BLaER1 (cell line): ENCODE results near the gene FN1.
"Not testable (repeated sequence)": the region's sequence is repeated elsewhere in the genome, so short reads cannot be mapped to it uniquely, and the experiment has no call there.

ENCODE experiments used
- H3K27ac ChIP-seq: shearing (Covaris generic); formaldehyde crosslinking; 2 replicates; pipeline ENCODE4 v1.8.1; 2022
- H3K27me3 ChIP-seq: shearing (Covaris generic); formaldehyde crosslinking; 2 replicates; pipeline ENCODE4 v1.8.1; 2022
- H3K36me3 ChIP-seq: shearing (Covaris generic); formaldehyde crosslinking; 2 replicates; pipeline ENCODE4 v1.8.1; 2022
- H3K4me1 ChIP-seq: shearing (Covaris generic); formaldehyde crosslinking; 2 replicates; pipeline ENCODE4 v1.8.1; 2022
- H3K4me2 ChIP-seq: shearing (Covaris generic); formaldehyde crosslinking; 2 replicates; pipeline ENCODE4 v1.8.1; 2022
- H3K4me3 ChIP-seq: shearing (Covaris generic); formaldehyde crosslinking; 2 replicates; pipeline ENCODE4 v1.8.1; 2022
- H3K9ac ChIP-seq: shearing (Covaris generic); formaldehyde crosslinking; 2 replicates; pipeline ENCODE4 v1.8.1; 2022
- H3K9me3 ChIP-seq: shearing (Covaris generic); formaldehyde crosslinking; 2 replicates; pipeline ENCODE4 v1.8.1; 2022
- H4K20me1 ChIP-seq: shearing (Covaris generic); formaldehyde crosslinking; 2 replicates; pipeline ENCODE4 v1.8.1; 2022
- Cebpa-rat ChIP-seq: shearing (Covaris generic); IDR thresholded peaks from 2 replicates; pipeline ENCODE4 v1.8.1; 2022

The FN1 gene

DNA sequence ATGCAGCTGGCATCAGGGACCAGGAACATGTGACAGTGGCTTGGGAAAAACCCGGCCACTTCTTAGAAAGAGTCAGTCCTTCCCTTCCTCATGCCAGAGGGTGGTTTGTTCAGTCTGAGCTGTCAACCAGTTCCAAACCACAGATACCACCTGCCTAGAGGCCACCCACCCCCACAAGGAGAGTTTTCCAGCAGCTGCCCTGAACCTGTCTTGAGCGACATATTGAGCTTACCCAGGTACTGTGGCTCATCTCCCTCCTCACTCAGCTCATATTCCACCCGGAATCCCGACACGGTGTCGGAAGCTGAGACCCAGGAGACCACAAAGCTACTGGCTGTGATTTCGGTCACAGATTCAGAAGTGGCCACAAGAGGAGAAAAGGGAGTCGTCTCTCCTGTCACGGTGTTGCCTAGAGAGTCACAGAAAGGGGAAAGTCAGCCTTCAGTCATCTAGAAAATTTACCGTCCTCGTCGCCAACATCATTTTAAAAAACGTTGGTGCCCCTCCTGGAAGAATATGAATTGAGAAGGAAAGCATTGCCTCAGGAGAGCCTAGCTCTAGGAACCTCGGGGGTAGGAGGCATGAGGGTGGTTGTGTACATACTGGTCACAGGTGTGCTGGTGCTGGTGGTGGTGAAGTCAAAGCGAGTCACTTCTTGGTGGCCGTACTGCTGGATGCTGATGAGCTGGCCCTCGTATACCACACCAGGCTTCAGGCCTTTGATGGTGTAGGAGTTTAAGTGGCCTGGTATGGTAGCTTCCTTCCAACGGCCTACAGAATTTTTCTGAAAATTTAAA lies 26.3 kb downstream of the FN1 start:
- no peak for TF ChIP-seq Cebpa-rat
- no peaks in the 10 kb centered on the region for H4K20me1 ChIP-seq
- H3K9me3 ChIP-seq, result no peaks in the 10 kb centered on the region
- H3K27me3 ChIP-seq, result no peaks in the 10 kb centered on the region
- no peak overlapping the region for H3K9ac ChIP-seq
- H3K36me3 ChIP-seq, result no peaks in the 10 kb centered on the region
- H3K4me1 ChIP-seq, result no peaks in the 10 kb centered on the region
- H3K4me2 ChIP-seq, result no peak overlapping the region
- H3K4me3 ChIP-seq, result no peak overlapping the region
- H3K27ac ChIP-seq, result no peak overlapping the region

DNA sequence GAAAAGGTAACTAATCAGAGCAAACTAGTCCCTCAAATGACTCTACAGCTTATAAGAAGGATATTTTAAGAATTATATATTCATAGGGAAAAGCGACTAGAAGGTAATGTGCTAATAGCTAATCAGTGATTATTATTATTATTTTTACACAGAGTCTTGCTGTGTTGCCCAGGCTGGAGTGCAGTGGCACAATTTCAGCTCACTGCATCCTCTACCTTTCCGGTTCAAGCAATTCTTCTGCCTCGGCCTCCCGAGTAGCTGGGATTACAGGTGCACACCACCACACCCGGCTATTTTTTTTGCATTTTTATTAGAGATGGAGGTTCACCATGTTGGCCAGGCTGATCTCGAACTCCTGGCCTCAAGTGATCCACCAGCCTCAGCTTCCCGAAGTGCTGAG lies 27.4 kb downstream of the FN1 start:
- not testable (repeated sequence) for H3K36me3 ChIP-seq, H3K4me2 ChIP-seq, H3K27me3 ChIP-seq, H3K4me1 ChIP-seq, H3K4me3 ChIP-seq, H4K20me1 ChIP-seq, H3K9me3 ChIP-seq, H3K9ac ChIP-seq, H3K27ac ChIP-seq

- Histone ChIP-seq H3K4me1 (no peaks in the 10 kb centered on the region), H3K9me3 (no peaks in the 10 kb centered on the region), H3K4me3 (no peak overlapping the region), H3K4me2 (no peak overlapping the region), H3K27me3 (no peaks in the 10 kb centered on the region), H4K20me1 (no peaks in the 10 kb centered on the region), H3K9ac (no peak overlapping the region), H3K36me3 (no peaks in the 10 kb centered on the region), H3K27ac (no peak overlapping the region)
- no peak for TF ChIP-seq Cebpa-rat
Observed at GRCh38 chr2:215407590-215408264, 28.1 kb downstream of the FN1 start.

- Histone ChIP-seq H3K9ac (no peak overlapping the region), H3K4me3 (no peak overlapping the region), H3K27ac (no peak overlapping the region), H4K20me1 (no peaks in the 10 kb centered on the region), H3K36me3 (no peaks in the 10 kb centered on the region), H3K9me3 (no peaks in the 10 kb centered on the region), H3K4me1 (peaks cover 3% of the 10 kb centered on the region), H3K4me2 (no peak overlapping the region), H3K27me3 (no peaks in the 10 kb centered on the region)
- TF ChIP-seq Cebpa-rat, result no peak
Observed at GRCh38 chr2:215407061-215407460, 28.8 kb downstream of the FN1 start.

DNA sequence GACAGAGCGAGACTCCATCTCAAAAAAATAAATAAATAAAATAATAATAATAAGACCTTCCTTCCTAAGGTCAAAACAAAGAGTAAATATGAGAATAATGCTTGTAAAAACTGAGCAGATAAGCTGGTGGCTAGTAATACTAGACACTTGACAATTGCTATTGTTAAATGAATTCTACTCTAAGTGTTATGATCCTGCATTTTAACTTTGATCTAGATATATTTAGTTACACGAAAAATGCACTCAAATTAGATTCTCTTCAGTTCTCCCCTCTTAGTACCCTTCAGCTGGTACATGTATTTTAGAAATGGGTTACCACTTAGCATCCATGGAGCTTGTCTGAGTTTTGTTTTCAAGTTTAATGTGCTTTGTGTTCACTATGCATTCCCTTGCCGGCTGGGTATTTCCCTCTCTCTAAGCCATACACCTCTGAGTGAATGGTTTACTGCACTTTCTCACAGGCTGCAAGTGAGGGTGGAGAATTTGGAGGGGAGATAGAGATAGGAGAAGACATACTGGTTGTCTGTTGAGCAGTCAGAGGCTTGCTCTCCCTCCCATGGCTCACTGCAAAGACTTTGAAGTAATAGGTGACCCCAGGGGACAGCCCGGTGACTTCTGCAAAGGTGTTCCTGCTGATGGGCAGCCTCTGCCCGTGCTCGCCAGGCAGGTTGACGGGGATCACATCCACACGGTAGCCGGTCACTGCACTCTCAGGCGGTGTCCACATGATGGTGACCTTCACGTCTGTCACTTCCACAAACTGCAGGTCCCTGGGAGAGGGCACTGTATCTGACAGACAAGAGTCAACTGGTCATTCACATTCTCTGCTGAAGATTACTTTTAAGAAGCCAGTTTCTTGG lies 29.9 kb downstream of the FN1 start:
- H3K27ac ChIP-seq, result no peak overlapping the region
- no peak overlapping the region for H3K4me2 ChIP-seq

GRCh38 chr2:215404348-215405012 lies 31.4 kb downstream of the FN1 start:
- Histone ChIP-seq H3K9ac (no peak overlapping the region), H4K20me1 (no peaks in the 10 kb centered on the region), H3K4me3 (no peak overlapping the region), H3K4me1 (peaks cover 8% of the 10 kb centered on the region), H3K36me3 (no peaks in the 10 kb centered on the region), H3K27ac (no peak overlapping the region), H3K27me3 (no peaks in the 10 kb centered on the region), H3K9me3 (no peaks in the 10 kb centered on the region), H3K4me2 (no peak overlapping the region)
- no peak for TF ChIP-seq Cebpa-rat

More for the DNA sequence above, 29.9 kb downstream of the FN1 start:
- Histone ChIP-seq H3K9me3 (no peaks in the 10 kb centered on the region), H3K36me3 (no peaks in the 10 kb centered on the region), H3K4me1 (peaks cover 8% of the 10 kb centered on the region), H3K4me3 (no peak overlapping the region), H3K9ac (no peak overlapping the region), H3K27me3 (no peaks in the 10 kb centered on the region), H4K20me1 (no peaks in the 10 kb centered on the region)
- TF ChIP-seq Cebpa-rat, result no peak

DNA sequence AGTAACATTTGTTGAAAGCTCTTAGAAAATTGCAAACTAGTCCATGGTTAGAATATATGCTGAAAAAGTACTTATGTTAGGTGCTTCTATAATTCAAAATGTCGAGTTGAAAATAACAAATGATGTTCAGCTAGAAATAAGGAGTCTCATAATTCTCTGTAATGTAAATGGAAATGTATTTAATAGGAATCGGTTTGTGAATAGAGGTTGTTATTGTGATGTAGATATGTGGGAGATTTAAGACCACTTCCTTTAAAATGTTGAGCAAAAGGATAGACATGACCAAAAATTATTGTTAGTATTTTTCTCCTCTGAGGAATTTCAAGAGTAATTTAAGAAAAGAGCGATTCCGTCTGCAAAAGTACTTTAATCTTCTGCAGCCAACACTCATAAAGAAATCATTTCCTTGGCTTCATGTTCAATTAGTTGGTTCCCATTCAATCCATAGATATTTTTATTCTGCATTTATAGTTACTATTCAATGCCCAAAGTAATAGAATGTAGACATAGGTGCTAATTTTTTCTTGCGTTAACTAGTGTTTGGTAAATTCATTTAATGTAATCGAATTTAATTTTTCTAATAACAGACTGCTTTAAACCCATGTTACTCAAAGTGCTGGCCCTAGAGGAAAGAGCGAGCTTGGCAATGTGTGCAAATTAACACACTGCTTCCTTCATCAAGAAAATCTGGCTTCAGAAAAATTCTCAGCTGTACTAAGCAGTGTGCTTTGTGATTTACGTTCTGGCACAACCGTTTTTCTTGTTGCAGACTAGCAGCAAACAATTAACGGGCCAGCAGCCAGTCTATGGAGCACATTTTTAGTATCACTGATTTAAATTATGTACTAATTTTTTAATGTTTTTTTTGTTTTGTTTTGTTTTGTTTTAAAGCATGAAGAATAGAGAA lies 32.2 kb downstream of the FN1 start:
- Histone ChIP-seq H3K36me3 (no peaks in the 10 kb centered on the region), H3K27ac (no peak overlapping the region)

DNA sequence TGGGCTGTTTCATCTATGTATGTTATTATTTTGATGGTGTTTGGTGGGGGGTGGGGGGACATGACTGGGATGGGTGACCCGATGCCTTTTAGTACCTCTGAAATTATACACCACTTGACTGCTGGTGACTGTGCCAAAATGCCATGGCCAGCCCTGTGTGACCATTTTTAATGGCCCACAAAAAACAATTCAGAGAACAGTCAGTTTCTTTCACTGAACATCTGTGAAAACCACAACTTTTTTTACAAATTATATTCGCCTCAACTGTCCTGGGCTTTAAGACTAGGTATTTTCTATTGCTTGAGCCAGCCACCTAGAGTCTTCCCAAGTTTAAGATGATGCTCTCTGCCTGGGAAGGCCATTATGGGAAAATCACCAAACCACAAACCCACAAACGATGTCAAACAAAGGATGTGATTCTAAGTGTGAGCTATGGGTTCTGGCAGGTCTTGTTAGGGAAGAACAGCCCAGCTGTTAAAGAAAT lies 33.9 kb downstream of the FN1 start:
- Histone ChIP-seq H4K20me1 (no peaks in the 10 kb centered on the region), H3K4me1 (peaks cover 8% of the 10 kb centered on the region), H3K9me3 (no peaks in the 10 kb centered on the region), H3K4me2 (no peak overlapping the region), H3K27me3 (no peaks in the 10 kb centered on the region), H3K27ac (no peak overlapping the region), H3K4me3 (no peak overlapping the region), H3K9ac (no peak overlapping the region), H3K36me3 (no peaks in the 10 kb centered on the region)
- TF ChIP-seq Cebpa-rat, result no peak

More for the DNA sequence above, 32.2 kb downstream of the FN1 start:
- no peaks in the 10 kb centered on the region for H4K20me1 ChIP-seq
- H3K9ac ChIP-seq, result no peak overlapping the region
- H3K27me3 ChIP-seq, result no peaks in the 10 kb centered on the region
- H3K4me3 ChIP-seq, result no peak overlapping the region
- no peak overlapping the region for H3K4me2 ChIP-seq
- H3K9me3 ChIP-seq, result no peaks in the 10 kb centered on the region
- TF ChIP-seq Cebpa-rat, result no peak
- H3K4me1 ChIP-seq, result peaks cover 8% of the 10 kb centered on the region
